Spleen (tissue), 7 donors: ENCODE data around the gene FBXL13.

Experiments used
- POLR2A ChIP-seq, 3 donors: fragments of 450-650 bp; IDR thresholded peaks; one replicate each; pipeline ENCODE4 v1.5.1; 2017; ENCODE audit warnings: antibody characterized with exemption in 3 of 3, mild to moderate bottlenecking in 1 of 3
- POLR2AphosphoS5 ChIP-seq, 3 donors: sonication (generic); formaldehyde crosslinking; IDR thresholded peaks; one replicate each; pipeline ENCODE4 v1.5.1; 2017; ENCODE audit warnings: antibody characterized with exemption in 3 of 3
- TF ChIP-seq, protein P1 (sequence below), 11 experiments: fragments of 200-600 bp in 7 of 11; fragments of 450-650 bp in 4 of 11; sonication (generic) in 4 of 11; IDR thresholded peaks in 8 of 11; conservative IDR thresholded peaks in 3 of 11; 1 replicate in 7 of 11; 2 replicates in 4 of 11; pipeline versions ENCODE4 v1.4.0 to v1.8.0; 2016 to 2021; ENCODE audit warnings: antibody characterized with exemption in 11 of 11, inconsistent platforms in 4 of 11, mild to moderate bottlenecking in 1 of 11
- donor health status: DM: no; HTN: no; CAD: no; lungs with moderate emphysema.
- donor health status: DM: no; HTN: no; CAD: no.
- donor health status: DM: no; HTN: no; CAD: no.

DNA sequence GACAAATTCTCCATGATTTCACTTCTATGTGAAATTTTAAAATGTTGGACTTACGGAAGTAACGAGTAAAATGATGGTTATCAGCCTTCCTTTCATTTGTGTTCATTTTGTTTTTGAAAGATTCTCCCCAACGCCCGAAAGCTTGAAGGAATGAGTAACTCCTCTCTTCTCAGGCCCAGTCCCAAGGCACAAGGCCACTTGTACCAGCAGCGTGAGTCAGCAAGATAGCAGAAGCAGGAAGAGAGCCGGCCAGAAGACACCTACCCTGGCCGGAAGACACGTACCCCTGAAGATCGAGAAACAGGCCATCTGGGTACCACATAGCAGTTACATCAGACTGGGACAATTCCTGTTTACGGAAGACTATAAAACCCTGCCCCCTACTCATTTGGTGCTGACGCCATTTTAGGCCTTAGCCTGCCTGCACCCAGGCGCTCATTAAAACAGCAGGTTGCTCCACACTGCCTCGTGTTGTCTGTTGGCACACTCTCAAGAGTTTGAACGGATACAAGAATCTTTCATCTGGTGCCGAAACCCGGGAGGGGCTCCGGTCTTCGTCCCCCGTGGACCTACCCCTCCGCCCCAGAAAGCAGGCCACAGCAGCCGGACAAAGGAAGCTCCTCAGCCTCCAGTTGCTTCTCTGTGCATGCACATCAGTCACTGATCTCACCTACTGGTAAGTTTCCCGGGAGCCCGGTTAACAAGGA, 101.3 kb downstream of the FBXL13 start:
- TF ChIP-seq, protein P1, sequence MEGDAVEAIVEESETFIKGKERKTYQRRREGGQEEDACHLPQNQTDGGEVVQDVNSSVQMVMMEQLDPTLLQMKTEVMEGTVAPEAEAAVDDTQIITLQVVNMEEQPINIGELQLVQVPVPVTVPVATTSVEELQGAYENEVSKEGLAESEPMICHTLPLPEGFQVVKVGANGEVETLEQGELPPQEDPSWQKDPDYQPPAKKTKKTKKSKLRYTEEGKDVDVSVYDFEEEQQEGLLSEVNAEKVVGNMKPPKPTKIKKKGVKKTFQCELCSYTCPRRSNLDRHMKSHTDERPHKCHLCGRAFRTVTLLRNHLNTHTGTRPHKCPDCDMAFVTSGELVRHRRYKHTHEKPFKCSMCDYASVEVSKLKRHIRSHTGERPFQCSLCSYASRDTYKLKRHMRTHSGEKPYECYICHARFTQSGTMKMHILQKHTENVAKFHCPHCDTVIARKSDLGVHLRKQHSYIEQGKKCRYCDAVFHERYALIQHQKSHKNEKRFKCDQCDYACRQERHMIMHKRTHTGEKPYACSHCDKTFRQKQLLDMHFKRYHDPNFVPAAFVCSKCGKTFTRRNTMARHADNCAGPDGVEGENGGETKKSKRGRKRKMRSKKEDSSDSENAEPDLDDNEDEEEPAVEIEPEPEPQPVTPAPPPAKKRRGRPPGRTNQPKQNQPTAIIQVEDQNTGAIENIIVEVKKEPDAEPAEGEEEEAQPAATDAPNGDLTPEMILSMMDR (IDR thresholded peaks at IDR 0.05 in 8 of 11, conservative IDR thresholded peaks at IDR 0.05 in 3 of 11): no peak
- no peak for TF ChIP-seq POLR2A (IDR thresholded peaks at IDR 0.05)
- no peak for TF ChIP-seq POLR2AphosphoS5 (IDR thresholded peaks at IDR 0.05)
